Spinal cord (tissue), 10 donors: ENCODE results near the gene GALNS. TPM values are rescaled to one million over a fixed set of nuclear protein-coding genes. Genes with fewer than 3 reads are reported as not detected.

Experiments
- DNase-seq, 6 donors: peaks; one replicate each; pipeline versions ENCODE4 v3.0.0 to v3.0.0-alpha.2; 2013 to 2015; ENCODE audit warnings: low spot score in 6 of 6, low read depth in 4 of 6
- H3K27ac ChIP-seq: one replicate; pipeline ENCODE4 v1.5.1; 2013; ENCODE audit warnings: low read depth, low read length, control low read depth
- H3K27me3 ChIP-seq: one replicate; pipeline ENCODE4 v1.6.1; 2013; ENCODE audit warnings: low read length; ENCODE audit not compliant: control insufficient read depth, insufficient read depth
- H3K36me3 ChIP-seq: one replicate; pipeline ENCODE4 v1.6.1; 2013; ENCODE audit warnings: low read length; ENCODE audit not compliant: control insufficient read depth, insufficient read depth
- H3K4me1 ChIP-seq: one replicate; pipeline ENCODE4 v1.6.1; 2013; ENCODE audit warnings: low read length; ENCODE audit not compliant: control insufficient read depth, insufficient read depth
- H3K4me3 ChIP-seq: one replicate; pipeline ENCODE4 v1.5.1; 2013; ENCODE audit warnings: low read depth, low read length, control low read depth
- H3K9me3 ChIP-seq: one replicate; pipeline ENCODE4 v1.6.1; 2013; ENCODE audit warnings: low read length; ENCODE audit not compliant: control insufficient read depth, insufficient read depth
- WGBS: methylation state at CpG from one replicate; pipeline ENCODE4 v1.1.5; 2013; ENCODE audit warnings: missing lambda C conversion rate; ENCODE audit not compliant: insufficient coverage; 5-methylcytosine and 5-hydroxymethylcytosine counted together
- polyA plus RNA-seq, 2 donors: library from polyadenylated mRNA; unstranded; fragments of 120-200 nt; gene quantifications; one replicate each; pipeline ENCODE4 v1.2.1, GENCODE V29; 2013; ENCODE audit not compliant: insufficient read length in 2 of 2
- total RNA-seq, 2 donors: library from RNA; depleted of rRNA in 1 of 2; stranded (reverse); fragments of 120-200 nt in 1 of 2; fragments of >200 nt in 1 of 2; gene quantifications; one replicate each; pipeline versions ENCODE4 v1.2.3 to v1.2.4, GENCODE V29; 2013 to 2014
- donor health status: healthy.

Gene GALNS
- total and polyA plus RNA-seq, 4 donors: 11.8 to 42.8 (median 24.4) TPM

- Histone ChIP-seq H3K27me3 (no peaks in the 10 kb centered on the region), H3K9me3 (no peaks in the 10 kb centered on the region), H3K36me3 (peaks cover 86% of the 10 kb centered on the region), H3K4me1 (peaks cover 14% of the 10 kb centered on the region), H3K27ac (no peak overlapping the region), H3K4me3 (no peak overlapping the region)
- DNase-seq: no peak
- 91% methylated on average over 12 of the region's 13 CpGs for WGBS
Measured at GRCh38 chr16:88833086-88833485, 23.7 kb downstream of the GALNS start.

GRCh38 chr16:88831838-88832237 is 24.9 kb downstream of the GALNS start:
- Histone ChIP-seq H3K36me3 (peaks cover 85% of the 10 kb centered on the region), H3K27ac (no peak overlapping the region), H3K9me3 (no peaks in the 10 kb centered on the region), H3K4me1 (peaks cover 14% of the 10 kb centered on the region), H3K4me3 (no peak overlapping the region), H3K27me3 (no peaks in the 10 kb centered on the region)
- 76% methylated on average over 12 of the region's 13 CpGs for WGBS
- DNase-seq: no peak

DNA sequence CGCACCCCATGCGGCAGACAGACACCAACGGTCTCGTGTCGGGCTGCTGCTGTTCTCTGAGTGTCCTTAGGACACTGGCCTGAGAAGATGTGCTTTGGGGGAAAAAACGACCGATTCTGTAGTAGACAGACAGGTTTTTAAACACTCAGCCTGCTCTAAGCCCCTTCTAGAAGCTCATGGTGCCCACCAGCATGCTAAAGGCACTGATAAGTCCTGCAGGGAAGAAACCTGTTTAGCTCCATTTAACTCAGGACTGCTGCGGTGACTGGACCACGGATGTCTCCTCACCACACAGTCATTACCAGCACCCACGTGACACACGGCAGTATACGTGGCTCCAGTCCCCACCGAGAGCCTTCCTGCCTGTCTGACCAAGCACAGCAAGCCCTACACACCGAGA is 26.0 kb downstream of the GALNS start:
- peaks cover 88% of the 10 kb centered on the region for H3K36me3 ChIP-seq
- no peaks in the 10 kb centered on the region for H3K27me3 ChIP-seq
- H3K27ac ChIP-seq: no peak overlapping the region
- H3K4me1 ChIP-seq: peaks cover 14% of the 10 kb centered on the region
- no peaks in the 10 kb centered on the region for H3K9me3 ChIP-seq
- no peak overlapping the region for H3K4me3 ChIP-seq
- WGBS: 93% methylated on average over 14 of the region's 14 CpGs
- DNase-seq: no peak

- Histone ChIP-seq H3K27me3 (no peaks in the 10 kb centered on the region), H3K4me3 (no peak overlapping the region), H3K36me3 (peaks cover 88% of the 10 kb centered on the region), H3K27ac (no peak overlapping the region), H3K9me3 (no peaks in the 10 kb centered on the region), H3K4me1 (peaks cover 14% of the 10 kb centered on the region)
- 73% methylated on average over 11 of the region's 11 CpGs for WGBS
- peak in 1 of 6 donors; percentile 25 for DNase-seq
Measured at GRCh38 chr16:88830258-88830657, 26.5 kb downstream of the GALNS start.

GRCh38 chr16:88828711-88829110 is 28.0 kb downstream of the GALNS start:
- Histone ChIP-seq H3K27me3 (no peaks in the 10 kb centered on the region), H3K4me1 (peaks cover 14% of the 10 kb centered on the region), H3K27ac (no peak overlapping the region), H3K9me3 (no peaks in the 10 kb centered on the region), H3K36me3 (peaks cover 88% of the 10 kb centered on the region), H3K4me3 (no peak overlapping the region)
- DNase-seq: no peak
- 70% methylated on average over 24 of the region's 24 CpGs for WGBS

DNA sequence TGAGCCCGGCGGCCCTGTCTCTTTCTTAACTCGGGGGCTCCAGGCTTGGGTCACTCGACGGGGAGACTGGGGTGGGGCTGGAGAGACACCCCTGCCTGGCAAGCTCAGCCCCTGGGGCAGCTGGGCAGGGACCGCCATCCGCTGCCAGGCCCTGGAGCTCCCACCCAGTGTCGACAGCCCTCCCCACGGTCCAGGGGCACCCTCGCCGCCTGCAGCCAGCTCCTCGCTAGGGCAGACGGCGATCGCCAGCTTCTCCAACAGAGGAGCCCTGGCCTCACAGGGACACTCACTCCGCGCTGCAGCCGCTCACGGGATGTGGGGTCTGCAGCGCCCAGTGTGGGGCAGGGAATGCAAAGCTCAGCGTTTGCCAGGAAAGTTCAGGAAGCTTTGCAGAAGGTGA is 29.0 kb downstream of the GALNS start:
- Histone ChIP-seq H3K27me3 (no peaks in the 10 kb centered on the region), H3K4me1 (peaks cover 14% of the 10 kb centered on the region), H3K27ac (no peak overlapping the region), H3K4me3 (no peak overlapping the region), H3K36me3 (peaks cover 88% of the 10 kb centered on the region), H3K9me3 (no peaks in the 10 kb centered on the region)
- no peak for DNase-seq
- WGBS: 80% methylated on average over 21 of the region's 21 CpGs

DNA sequence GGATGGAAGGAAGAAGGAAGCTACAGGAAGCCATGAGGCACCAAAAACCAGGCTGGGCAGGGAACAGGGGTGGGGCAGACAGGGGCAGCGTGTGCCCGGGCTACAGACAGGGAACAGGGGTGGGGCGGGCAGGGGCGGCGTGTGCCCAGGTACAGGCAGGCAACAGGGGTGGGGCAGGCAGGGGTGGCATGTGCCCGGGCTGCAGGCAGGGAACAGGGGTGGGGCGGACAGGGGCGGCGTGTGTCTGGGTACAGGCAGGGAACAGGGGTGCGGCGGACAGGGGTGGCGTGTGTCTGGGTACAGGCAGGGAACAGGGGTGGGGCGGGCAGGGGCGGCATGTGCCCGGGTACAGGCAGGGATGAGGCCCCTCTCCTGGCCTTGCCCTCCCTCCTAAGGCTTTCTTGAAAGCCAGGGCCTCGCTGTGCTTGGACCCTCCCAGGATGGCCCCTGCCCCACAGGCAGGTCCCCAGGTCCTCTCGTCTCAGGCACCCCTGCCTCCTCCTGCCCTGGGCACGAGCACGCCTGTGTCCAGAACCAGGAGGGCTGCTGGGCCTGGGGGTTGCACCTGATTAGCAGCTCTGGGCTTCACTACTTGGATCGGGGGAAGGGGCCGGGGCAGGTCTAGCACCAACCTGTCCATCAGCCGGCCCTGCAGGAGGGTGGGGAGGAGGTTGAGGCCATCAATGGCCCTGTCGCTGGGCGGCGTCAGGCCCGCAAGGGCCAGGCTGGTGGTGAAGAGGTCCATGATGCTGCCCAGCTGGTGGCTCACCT is 30.5 kb downstream of the GALNS start:
- H3K4me3 ChIP-seq: no peak overlapping the region
- H3K36me3 ChIP-seq: peaks cover 94% of the 10 kb centered on the region
- no peaks in the 10 kb centered on the region for H3K27me3 ChIP-seq
- H3K27ac ChIP-seq: no peak overlapping the region
- 89% methylated on average over 25 of the region's 26 CpGs for WGBS
- no peak for DNase-seq
- peaks cover 14% of the 10 kb centered on the region for H3K4me1 ChIP-seq
- no peaks in the 10 kb centered on the region for H3K9me3 ChIP-seq

- H3K4me3 ChIP-seq: no peak overlapping the region
- 89% methylated on average over 11 of the region's 12 CpGs for WGBS
- peaks cover 95% of the 10 kb centered on the region for H3K36me3 ChIP-seq
- no peaks in the 10 kb centered on the region for H3K27me3 ChIP-seq
- no peak for DNase-seq
- no peaks in the 10 kb centered on the region for H3K9me3 ChIP-seq
- no peak overlapping the region for H3K27ac ChIP-seq
- H3K4me1 ChIP-seq: peaks cover 14% of the 10 kb centered on the region
Measured at GRCh38 chr16:88825146-88825545, 31.6 kb downstream of the GALNS start.

- no peak for DNase-seq
- Histone ChIP-seq H3K36me3 (peaks cover 90% of the 10 kb centered on the region), H3K4me3 (no peak overlapping the region), H3K4me1 (peaks cover 10% of the 10 kb centered on the region), H3K27ac (no peak overlapping the region), H3K9me3 (no peaks in the 10 kb centered on the region), H3K27me3 (no peaks in the 10 kb centered on the region)
- 85% methylated on average over 31 of the region's 33 CpGs for WGBS
Measured at GRCh38 chr16:88824256-88825077, 32.3 kb downstream of the GALNS start.
